Duodenal mucosa (tissue), 2 donors: Measurements from ENCODE around the gene AHRR.

ENCODE experiments used
- H3K27ac ChIP-seq: one replicate; pipeline ENCODE4 v1.7.0; 2013; ENCODE audit warnings: low read depth, low read length
- H3K27me3 ChIP-seq, 2 donors: one replicate each; pipeline ENCODE4 v1.7.0; 2013; ENCODE audit warnings: low read length in 2 of 2, control low read depth in 1 of 2; ENCODE audit not compliant: insufficient read depth in 2 of 2, control insufficient read depth in 1 of 2
- H3K36me3 ChIP-seq, 2 donors: one replicate each; pipeline ENCODE4 v1.7.0; 2013; ENCODE audit warnings: low read length in 2 of 2, control low read depth in 1 of 2; ENCODE audit not compliant: insufficient read depth in 2 of 2, control insufficient read depth in 1 of 2
- H3K4me1 ChIP-seq, 2 donors: one replicate each; pipeline ENCODE4 v1.7.0; 2013; ENCODE audit warnings: low read length in 2 of 2, control low read depth in 1 of 2; ENCODE audit not compliant: insufficient read depth in 2 of 2, control insufficient read depth in 1 of 2
- H3K4me3 ChIP-seq, 2 donors: one replicate each; pipeline ENCODE4 v1.7.0; 2013; ENCODE audit warnings: low read length in 2 of 2, low read depth in 1 of 2
- H3K9ac ChIP-seq, 2 donors: one replicate each; pipeline ENCODE4 v1.7.0; 2013; ENCODE audit warnings: low read length in 2 of 2, low read depth in 1 of 2
- H3K9me3 ChIP-seq, 2 donors: one replicate each; pipeline ENCODE4 v1.7.0; 2013; ENCODE audit warnings: low read length in 2 of 2, control low read depth in 1 of 2; ENCODE audit not compliant: control insufficient read depth in 1 of 2

Gene AHRR

DNA sequence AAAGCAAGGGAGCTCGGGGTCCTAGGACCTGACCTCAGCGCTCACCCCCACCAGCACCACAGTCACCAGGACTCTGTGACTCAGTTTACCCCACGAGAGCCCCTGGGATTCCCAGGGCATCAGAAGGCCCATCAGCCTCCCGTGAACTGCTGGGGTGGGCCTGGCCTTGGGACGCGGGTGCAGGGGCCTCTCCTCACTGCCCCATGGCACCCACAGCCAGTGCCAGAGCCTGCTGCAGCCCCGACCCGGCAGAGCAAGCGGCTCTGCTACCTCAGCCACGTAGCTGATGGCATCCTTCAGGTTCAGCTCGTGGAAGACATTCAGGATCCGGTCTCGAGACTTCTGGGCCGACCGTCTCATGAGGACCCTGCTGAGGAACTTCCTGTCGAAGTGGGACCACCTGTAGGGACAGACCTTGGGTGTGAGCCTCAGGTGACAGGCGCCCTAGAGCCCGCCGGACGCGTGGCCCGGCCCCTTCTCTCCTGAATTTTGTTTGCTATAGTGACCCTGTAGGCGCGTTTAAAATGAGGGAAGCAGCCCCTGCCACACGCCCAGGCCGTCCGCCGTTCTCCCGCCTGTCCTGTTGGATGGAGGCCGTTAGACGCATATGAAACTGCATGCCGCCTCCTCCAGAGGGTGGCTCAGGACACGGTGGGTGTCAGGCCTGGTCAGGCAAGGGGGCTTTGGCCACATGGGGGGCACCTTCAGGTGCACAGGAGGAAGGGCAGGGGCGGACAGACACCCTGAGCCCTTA is 158.2 kb downstream of the AHRR start:
- no peak overlapping the region for H3K27ac ChIP-seq
- no peak overlapping the region for H3K4me3 ChIP-seq
- H3K9ac ChIP-seq, result no peak overlapping the region
- H3K9me3 ChIP-seq, result no peaks in the 10 kb centered on the region
- H3K36me3 ChIP-seq, result no peaks in the 10 kb centered on the region
- peaks cover 31 to 82% of the 10 kb centered on the region in 2 donors for H3K27me3 ChIP-seq
- H3K4me1 ChIP-seq, result peaks cover 11 to 15% of the 10 kb centered on the region in 2 donors

DNA sequence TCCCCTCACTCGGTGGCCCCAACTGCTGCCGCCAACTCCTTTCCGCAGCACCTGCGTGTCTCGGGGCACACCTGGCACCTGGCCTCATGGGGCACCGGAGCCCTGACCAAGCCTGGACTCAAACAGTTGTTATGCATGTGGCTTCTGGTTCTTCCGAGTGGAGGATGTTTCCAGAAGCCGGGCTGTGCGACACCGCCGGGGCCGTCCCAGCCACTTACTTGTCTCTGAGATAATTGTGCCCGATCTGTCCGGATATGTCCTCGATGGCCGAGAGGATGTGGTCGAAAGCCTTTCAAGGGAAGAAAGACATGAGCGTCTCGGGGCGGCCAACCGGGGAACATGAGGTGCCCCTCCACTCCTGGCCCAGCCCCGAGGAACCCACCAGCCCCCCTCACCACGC is 159.8 kb downstream of the AHRR start:
- Histone ChIP-seq H3K4me3 (no peak overlapping the region), H3K4me1 (peaks cover 0 to under 1% of the 10 kb centered on the region in 2 donors), H3K9me3 (no peaks in the 10 kb centered on the region), H3K27ac (no peak overlapping the region), H3K9ac (no peak overlapping the region), H3K36me3 (no peaks in the 10 kb centered on the region), H3K27me3 (peaks cover 17 to 75% of the 10 kb centered on the region in 2 donors)

GRCh38 chr5:482021-482420 is 160.5 kb downstream of the AHRR start:
- H3K36me3 ChIP-seq, result no peaks in the 10 kb centered on the region
- H3K4me3 ChIP-seq, result no peak overlapping the region
- no peaks in the 10 kb centered on the region for H3K9me3 ChIP-seq
- H3K4me1 ChIP-seq, result no peaks in the 10 kb centered on the region
- H3K9ac ChIP-seq, result no peak overlapping the region
- H3K27me3 ChIP-seq, result peaks cover 18 to 68% of the 10 kb centered on the region in 2 donors
- H3K27ac ChIP-seq, result no peak overlapping the region

- Histone ChIP-seq H3K4me3 (no peak overlapping the region), H3K36me3 (no peaks in the 10 kb centered on the region), H3K9me3 (no peaks in the 10 kb centered on the region)
Measured at GRCh38 chr5:482506-482905, 161.0 kb downstream of the AHRR start.

GRCh38 chr5:483011-483410 is 161.5 kb downstream of the AHRR start:
- Histone ChIP-seq H3K36me3 (no peaks in the 10 kb centered on the region), H3K4me3 (no peak overlapping the region), H3K4me1 (no peaks in the 10 kb centered on the region), H3K27me3 (peaks cover 14 to 58% of the 10 kb centered on the region in 2 donors), H3K27ac (no peak overlapping the region), H3K9ac (no peak overlapping the region), H3K9me3 (no peaks in the 10 kb centered on the region)

More at GRCh38 chr5:482506-482905, 161.0 kb downstream of the AHRR start:
- Histone ChIP-seq H3K27me3 (peaks cover 15 to 63% of the 10 kb centered on the region in 2 donors), H3K27ac (no peak overlapping the region), H3K9ac (no peak overlapping the region), H3K4me1 (no peaks in the 10 kb centered on the region)

GRCh38 chr5:483434-484140 is 162.1 kb downstream of the AHRR start:
- Histone ChIP-seq H3K27me3 (peaks cover 14 to 53% of the 10 kb centered on the region in 2 donors), H3K4me1 (no peaks in the 10 kb centered on the region), H3K9ac (no peak overlapping the region), H3K9me3 (no peaks in the 10 kb centered on the region), H3K27ac (no peak overlapping the region), H3K4me3 (no peak overlapping the region), H3K36me3 (no peaks in the 10 kb centered on the region)

GRCh38 chr5:484556-484955 is 163.0 kb downstream of the AHRR start:
- Histone ChIP-seq H3K9ac (no peak overlapping the region), H3K4me3 (no peak overlapping the region), H3K36me3 (no peaks in the 10 kb centered on the region), H3K9me3 (no peaks in the 10 kb centered on the region), H3K27ac (no peak overlapping the region), H3K4me1 (no peaks in the 10 kb centered on the region), H3K27me3 (peaks cover 14 to 43% of the 10 kb centered on the region in 2 donors)

DNA sequence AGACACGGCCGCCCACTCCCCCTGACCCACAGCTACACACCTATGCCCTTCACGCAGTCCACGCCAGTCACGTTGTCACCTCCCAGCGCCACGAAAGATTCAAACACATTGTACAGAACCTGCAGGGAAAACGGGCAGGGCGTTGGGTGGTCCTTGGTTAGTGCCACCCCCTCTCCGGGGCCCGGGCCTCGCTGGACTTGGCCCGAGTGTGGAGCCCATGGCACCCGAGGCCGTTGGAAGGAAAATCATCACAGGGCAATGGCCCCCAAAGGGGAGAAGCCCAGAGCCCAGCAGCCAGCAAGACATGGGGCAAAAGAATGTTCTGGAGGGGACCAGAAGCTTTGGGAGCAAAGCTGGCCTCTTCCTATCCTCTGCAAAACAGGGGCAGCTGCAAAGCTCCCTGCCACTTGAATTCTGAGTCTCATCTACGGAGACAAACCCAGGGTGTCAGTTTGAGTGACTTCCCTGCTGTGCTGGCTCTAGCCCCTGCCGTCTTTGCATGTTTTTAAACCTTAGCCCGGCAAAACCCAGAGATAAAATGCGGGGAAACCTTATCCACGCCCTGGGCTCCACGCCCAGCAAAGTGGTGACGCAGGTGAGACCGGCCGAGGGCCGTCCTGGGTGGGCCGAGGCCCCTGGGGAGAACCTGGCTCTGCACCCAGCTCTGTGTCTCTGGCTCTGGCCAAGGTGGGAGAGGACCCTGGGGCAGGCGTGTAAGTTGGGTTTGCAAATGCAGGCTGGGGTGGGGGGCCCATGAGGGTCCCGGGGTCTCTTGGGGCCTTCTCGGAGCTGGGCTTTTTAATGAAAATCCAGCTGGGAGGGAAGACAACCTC is 163.8 kb downstream of the AHRR start:
- Histone ChIP-seq H3K4me3 (no peak overlapping the region), H3K27ac (no peak overlapping the region), H3K27me3 (peaks cover 8 to 36% of the 10 kb centered on the region in 2 donors), H3K4me1 (no peaks in the 10 kb centered on the region), H3K36me3 (no peaks in the 10 kb centered on the region), H3K9me3 (no peaks in the 10 kb centered on the region), H3K9ac (no peak overlapping the region)

DNA sequence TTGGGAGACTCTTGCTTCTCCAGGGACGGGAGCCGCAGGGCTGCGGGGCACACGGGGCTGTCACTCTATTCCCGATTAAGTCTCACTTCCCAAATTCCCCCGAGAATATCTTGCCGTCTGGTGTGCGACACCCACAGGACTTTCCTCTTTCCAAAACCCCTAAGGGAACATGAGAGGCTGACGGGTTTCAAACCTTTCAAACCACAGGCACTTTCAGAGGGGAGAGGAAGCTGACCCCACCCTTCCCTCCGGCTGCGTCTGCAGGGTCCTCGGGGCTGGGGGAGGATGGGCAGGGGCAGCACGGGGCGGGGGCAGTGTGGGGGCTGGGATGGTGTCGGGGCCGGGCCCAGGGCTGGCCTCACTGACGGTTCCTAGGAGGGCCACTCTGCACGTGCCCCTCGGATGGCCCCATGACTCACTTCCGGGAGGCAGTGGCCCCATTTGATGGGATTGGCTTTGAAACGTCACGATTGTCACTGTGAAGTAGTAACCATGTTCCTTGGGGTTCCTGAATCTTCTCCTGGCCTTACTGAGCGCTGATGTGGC is 164.5 kb downstream of the AHRR start:
- Histone ChIP-seq H3K4me3 (no peak overlapping the region), H3K4me1 (no peaks in the 10 kb centered on the region), H3K27ac (no peak overlapping the region), H3K36me3 (no peaks in the 10 kb centered on the region), H3K27me3 (peaks cover 4 to 30% of the 10 kb centered on the region in 2 donors), H3K9me3 (no peaks in the 10 kb centered on the region), H3K9ac (no peak overlapping the region)
